ENCODE data around the gene CAPN12. TPM values are rescaled to one million over a fixed set of nuclear protein-coding genes. Genes with fewer than 3 reads are reported as not detected.
"Not testable (repeated sequence)": the region's sequence is repeated elsewhere in the genome, so short reads cannot be mapped to it uniquely, and the experiment has no call there.

CAPN12 gene, protein sequence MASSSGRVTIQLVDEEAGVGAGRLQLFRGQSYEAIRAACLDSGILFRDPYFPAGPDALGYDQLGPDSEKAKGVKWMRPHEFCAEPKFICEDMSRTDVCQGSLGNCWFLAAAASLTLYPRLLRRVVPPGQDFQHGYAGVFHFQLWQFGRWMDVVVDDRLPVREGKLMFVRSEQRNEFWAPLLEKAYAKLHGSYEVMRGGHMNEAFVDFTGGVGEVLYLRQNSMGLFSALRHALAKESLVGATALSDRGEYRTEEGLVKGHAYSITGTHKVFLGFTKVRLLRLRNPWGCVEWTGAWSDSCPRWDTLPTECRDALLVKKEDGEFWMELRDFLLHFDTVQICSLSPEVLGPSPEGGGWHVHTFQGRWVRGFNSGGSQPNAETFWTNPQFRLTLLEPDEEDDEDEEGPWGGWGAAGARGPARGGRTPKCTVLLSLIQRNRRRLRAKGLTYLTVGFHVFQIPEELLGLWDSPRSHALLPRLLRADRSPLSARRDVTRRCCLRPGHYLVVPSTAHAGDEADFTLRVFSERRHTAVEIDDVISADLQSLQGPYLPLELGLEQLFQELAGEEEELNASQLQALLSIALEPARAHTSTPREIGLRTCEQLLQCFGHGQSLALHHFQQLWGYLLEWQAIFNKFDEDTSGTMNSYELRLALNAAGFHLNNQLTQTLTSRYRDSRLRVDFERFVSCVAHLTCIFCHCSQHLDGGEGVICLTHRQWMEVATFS
- 1.8 TPM for total RNA-seq

DNA sequence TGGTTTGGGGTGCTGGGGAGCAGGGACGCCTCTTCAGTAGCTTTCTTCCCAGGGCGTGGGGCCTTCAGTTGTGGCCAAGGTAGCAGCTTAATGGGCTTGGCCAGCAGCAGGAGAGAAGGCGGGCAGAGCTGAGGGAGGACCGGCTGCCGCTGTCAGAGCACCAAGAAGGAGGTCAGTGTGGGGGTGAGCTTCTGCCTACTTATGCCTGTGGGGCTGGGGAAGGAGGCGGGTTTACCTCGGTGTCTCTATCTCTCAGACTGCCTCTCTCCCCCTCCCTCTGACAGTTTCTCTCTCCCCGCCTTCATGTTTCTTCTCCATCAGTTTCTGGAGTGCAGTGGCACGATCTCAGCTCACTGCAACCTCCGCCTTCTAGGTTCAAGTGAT, at the start of gene CAPN12:
Gene CAPN12 (minus strand): TSS at position 177 of the 384 bp plus-strand sequence. CDS start 309 bp downstream, outside the sequence.
- H3K27me3 ChIP-seq (ENCODE audit: insufficient read depth, low read length): no peaks in the 10 kb centered on the region
- peaks cover 9% of the 10 kb centered on the region for H3K4me1 ChIP-seq (ENCODE audit: insufficient read depth, low read length)
- no peak within 1 kb of the TSS for H3K4me3 ChIP-seq (ENCODE audit: low read length)
- no peaks in the 10 kb centered on the region for H3K9me3 ChIP-seq (ENCODE audit: low read depth, low read length)

DNA sequence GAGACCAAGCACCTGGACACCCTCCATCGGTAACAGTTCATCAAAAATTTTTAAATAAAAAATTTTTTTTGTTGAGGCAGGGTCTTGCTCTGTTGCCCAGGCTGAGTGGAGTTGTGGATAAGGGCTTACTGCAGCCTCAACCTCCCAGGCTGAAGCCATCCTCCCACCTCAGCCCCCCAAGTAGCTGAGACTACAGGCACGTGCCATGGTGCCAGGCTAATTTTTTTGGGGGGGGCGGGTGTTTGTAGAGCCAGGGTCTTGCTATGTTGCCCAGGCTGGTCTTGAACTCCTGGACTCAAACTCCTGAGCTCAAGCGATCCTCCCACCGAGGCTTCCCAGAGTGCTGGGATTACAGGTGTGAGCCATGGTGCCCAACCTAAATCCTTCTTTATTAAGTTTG, 49.4 kb upstream of the CAPN12 start:
- H3K9me3 ChIP-seq (ENCODE audit: low read depth, low read length): no peaks in the 10 kb centered on the region
- no peaks in the 10 kb centered on the region for H3K27me3 ChIP-seq (ENCODE audit: insufficient read depth, low read length)
- no peak overlapping the region for H3K4me3 ChIP-seq (ENCODE audit: low read length)
- peaks cover 6% of the 10 kb centered on the region for H3K4me1 ChIP-seq (ENCODE audit: insufficient read depth, low read length)

DNA sequence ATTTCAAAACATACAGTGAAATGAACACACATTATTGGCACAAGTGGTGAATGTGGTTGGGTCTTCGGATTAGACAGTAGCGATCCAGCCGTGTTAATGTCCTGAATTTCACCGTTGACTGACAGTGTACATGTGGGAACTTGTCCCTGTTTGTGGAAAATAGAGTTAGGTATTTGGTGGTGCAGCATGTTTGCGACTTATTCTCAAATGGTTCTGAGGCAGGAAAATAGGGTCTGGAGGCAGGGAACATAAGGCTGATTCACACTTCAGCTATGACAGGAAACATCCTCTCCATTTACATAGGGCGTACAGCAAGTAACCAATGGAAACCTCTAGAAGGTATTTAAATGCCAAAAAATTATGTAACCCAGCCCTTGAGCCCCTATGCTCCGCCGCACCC, 48.9 kb upstream of the CAPN12 start:
- H3K9me3 ChIP-seq (ENCODE audit: low read depth, low read length): no peaks in the 10 kb centered on the region
- H3K27me3 ChIP-seq (ENCODE audit: insufficient read depth, low read length): no peaks in the 10 kb centered on the region
- peaks cover 6% of the 10 kb centered on the region for H3K4me1 ChIP-seq (ENCODE audit: insufficient read depth, low read length)
- no peak overlapping the region for H3K4me3 ChIP-seq (ENCODE audit: low read length)

DNA sequence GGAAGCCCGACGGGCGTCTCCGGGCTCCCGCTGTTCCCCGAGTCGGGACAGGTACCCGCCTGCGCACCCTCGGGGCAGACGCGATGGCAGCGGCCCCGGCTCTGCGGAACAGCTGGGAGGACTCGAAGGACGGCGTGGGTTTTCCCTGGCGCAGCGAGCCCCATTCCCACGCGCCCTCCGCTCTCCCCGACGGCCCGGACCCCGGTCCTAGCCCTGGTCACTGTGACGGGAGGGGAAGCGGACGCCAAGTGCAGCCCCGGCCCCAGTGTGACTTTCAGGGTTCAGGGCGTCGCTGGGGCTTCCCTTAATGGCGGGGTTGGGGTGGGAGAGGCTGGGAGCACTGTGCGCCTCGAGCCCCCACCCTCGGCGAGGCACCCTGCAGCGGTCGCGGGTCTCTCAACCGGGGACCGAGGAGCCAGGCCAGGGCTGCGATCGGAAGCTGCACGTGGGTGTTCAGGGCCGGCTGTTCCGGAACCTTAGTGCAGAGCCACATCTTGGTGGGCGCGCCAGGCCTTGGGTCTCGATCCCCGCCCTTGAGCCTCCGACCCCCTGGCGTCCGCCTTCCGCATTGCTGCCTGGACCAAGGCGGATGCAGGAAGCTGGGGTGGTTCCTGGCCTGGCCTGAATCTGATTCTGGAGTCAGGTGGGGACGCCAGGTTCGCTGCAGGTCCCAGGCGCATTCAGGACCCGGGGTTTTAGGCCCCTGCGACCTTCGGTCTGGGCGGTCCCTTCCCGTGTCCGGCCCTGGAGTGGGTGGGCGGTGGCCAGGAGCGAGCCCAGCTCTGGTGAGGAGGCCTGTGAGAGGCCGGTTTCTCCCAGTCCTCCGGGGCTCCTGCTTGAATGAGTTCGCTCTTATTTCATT, 48.2 kb upstream of the CAPN12 start:
- Histone ChIP-seq H3K27me3 (ENCODE audit: insufficient read depth, low read length) (no peaks in the 10 kb centered on the region), H3K4me1 (ENCODE audit: insufficient read depth, low read length) (peaks cover 6% of the 10 kb centered on the region), H3K4me3 (ENCODE audit: low read length) (peak overlapping the region; percentile 16), H3K9me3 (ENCODE audit: low read depth, low read length) (no peaks in the 10 kb centered on the region)

DNA sequence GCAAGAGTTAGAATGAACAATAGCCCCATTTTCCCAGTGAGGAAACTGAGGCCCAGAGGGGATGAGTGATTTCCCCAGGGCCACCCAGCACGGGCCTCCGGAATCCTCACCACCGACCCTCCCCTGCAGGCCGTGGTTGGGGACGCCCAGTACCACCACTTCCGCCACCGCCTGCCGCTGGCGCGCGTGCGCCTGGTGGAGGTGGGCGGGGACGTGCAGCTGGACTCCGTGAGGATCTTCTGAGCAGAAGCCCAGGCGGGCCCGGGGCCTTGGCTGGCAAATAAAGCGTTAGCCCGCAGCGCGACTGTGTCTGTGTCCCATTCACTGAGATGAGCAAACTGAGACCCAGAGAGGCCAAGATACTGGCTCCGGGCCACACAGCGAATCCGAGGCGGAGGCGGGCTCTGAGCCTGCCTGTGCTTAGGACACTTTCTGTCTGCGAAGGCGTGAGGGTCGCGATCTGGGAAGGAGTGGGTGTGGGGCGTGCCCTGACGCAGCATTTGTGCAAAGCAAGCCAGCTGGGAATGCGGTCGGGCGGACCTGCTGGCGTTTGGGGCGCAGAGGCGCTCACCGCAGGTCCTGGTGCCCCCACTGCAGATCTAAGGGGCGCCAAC, 47.3 kb upstream of the CAPN12 start:
- H3K9me3 ChIP-seq (ENCODE audit: low read depth, low read length); H3K27me3 ChIP-seq (ENCODE audit: insufficient read depth, low read length); H3K4me3 ChIP-seq (ENCODE audit: low read length); H3K4me1 ChIP-seq (ENCODE audit: insufficient read depth, low read length): not testable (repeated sequence)

DNA sequence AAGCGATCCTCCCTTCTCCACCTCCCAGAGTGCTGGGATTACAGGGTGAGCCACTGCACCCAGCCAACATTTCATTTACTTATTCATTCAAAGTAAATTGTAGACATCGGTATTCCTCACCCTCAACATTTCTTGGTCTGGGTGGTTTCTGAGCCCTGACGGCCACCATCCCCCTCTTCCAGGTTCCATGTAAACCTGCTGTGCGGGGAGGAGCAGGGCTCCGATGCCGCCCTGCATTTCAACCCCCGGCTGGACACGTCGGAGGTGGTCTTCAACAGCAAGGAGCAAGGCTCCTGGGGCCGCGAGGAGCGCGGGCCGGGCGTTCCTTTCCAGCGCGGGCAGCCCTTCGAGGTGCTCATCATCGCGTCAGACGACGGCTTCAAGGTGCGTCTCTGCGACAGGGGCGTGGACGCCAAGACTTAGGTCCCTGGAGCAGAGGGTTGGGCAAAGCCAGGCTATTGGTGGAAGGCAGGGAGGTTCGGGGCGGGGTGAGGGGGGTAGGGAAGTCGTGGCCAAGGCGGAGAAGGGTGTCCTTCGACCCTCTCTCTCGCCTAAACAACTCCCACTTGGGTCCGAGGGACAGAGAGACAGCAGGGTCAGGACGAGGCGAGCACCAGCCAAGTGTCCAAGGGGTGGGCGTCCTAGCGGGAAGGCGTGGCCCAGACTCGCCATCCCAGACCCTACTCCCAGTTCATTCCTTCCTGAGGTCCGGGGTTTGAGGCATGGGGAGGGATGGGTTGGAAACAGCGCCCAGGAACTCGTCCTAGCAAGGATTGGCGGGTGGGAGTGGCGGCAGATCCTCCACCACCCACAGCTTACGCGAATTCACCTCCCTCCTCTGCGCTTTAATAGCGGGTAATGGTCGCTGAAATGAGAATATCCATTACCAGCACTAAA, 46.5 kb upstream of the CAPN12 start:
- H3K4me3 ChIP-seq (ENCODE audit: low read length); H3K4me1 ChIP-seq (ENCODE audit: insufficient read depth, low read length); H3K27me3 ChIP-seq (ENCODE audit: insufficient read depth, low read length); H3K9me3 ChIP-seq (ENCODE audit: low read depth, low read length): not testable (repeated sequence)

DNA sequence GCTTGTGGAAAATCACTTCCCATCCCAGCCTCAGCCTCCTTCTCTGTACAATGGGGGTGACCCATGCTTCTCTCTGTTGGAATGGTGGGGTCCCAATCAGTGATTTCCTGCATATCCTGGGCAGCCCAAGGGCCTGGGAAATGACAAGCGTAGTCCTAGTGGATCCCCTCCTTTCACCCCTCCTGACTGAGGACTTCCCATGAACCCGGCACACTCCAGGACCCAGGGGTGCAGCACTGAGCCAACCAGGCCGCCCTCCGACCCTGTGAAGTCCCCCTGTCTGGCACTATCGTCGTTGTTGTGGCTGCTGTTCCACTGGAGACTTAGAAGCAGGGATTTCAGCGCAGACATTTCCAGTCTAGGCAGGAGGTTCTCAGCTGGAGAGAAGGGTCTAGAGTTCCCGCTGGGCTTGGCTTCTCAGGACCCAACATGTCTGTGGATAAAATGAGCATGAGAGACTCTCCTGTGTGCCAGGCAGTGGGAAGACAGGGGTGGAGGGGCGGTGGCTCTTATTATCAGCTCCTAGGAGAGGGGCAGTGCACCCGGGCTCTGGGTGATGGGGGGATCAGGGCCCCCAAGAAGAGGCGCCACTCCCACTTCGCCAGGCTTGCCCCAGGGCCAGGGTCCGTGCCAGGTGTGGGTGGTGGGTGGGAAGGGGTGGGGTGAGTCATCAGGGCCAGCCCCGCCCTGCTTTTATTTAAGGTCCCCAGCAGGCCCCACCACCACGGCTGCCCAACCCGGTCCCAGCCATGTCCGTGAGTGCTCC, 44.4 kb upstream of the CAPN12 start, which contains the start of gene LGALS7B:
Gene LGALS7B (plus strand): TSS at position 723 of the 766 bp plus-strand sequence. CDS start 27 bp downstream, at position 750.
- Histone ChIP-seq H3K4me1 (ENCODE audit: insufficient read depth, low read length) (peaks cover 6% of the 10 kb centered on the region), H3K9me3 (ENCODE audit: low read depth, low read length) (no peaks in the 10 kb centered on the region), H3K4me3 (ENCODE audit: low read length) (no peak within 1 kb of the TSS), H3K27me3 (ENCODE audit: insufficient read depth, low read length) (no peaks in the 10 kb centered on the region)

DNA sequence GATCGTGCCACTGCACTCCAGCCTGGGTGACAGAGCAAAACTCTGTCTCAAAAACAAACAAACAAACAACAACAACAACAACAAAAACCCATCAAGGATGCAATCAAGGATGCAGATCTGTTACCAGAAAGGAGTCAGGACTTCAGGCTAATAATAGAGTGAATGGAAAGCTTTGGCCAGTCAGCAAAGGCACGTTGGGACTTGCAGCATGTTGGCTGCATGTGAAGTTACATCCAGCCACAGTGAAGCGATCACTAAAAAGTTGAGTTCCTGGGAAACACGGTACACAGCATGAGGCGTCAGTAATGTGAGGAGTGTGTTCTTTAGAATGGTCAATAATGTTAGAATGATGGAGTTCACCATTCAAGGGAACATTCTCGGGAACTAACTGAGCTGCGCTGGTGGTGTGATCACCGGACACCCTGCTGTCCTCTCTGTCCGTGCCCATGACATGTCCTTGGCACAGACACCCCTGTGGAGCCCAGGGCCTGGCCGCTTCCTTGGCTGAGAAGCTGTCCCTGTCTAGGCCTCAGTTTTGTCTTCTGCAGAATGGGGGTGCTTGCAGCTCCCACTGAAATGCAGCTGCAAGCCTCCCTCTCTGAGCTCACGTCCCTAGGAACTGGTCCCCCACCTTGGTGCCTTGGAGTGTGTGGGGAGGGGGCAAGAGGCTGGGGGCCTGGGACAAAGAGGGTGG, 42.4 kb upstream of the CAPN12 start:
- no peaks in the 10 kb centered on the region for H3K4me1 ChIP-seq (ENCODE audit: insufficient read depth, low read length)
- no peaks in the 10 kb centered on the region for H3K27me3 ChIP-seq (ENCODE audit: insufficient read depth, low read length)
- no peak overlapping the region for H3K4me3 ChIP-seq (ENCODE audit: low read length)

DNA sequence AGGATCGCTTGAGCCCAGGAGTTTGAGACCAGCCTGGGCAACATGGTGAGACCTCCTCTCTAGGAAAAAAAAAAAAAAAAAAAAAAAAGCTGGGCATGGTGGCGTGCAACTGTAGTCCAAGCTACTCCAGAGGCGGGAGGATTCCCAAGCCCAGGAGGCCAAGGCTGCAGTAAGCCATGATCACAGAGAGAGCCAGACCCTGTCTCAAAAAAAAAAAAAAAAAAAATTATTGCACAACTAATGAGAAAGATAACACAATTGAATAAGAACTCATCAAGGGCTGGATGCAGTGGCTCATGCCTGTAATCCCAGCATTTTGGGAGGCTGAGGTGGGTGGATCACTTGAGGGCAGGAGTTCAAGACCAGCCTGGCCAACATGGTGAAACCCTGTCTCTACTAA, 41.8 kb upstream of the CAPN12 start:
- not testable (repeated sequence) for H3K4me3 ChIP-seq (ENCODE audit: low read length); H3K4me1 ChIP-seq (ENCODE audit: insufficient read depth, low read length); H3K27me3 ChIP-seq (ENCODE audit: insufficient read depth, low read length); H3K9me3 ChIP-seq (ENCODE audit: low read depth, low read length)

More for the DNA sequence above, 42.4 kb upstream of the CAPN12 start:
- H3K9me3 ChIP-seq (ENCODE audit: low read depth, low read length): no peaks in the 10 kb centered on the region

DNA sequence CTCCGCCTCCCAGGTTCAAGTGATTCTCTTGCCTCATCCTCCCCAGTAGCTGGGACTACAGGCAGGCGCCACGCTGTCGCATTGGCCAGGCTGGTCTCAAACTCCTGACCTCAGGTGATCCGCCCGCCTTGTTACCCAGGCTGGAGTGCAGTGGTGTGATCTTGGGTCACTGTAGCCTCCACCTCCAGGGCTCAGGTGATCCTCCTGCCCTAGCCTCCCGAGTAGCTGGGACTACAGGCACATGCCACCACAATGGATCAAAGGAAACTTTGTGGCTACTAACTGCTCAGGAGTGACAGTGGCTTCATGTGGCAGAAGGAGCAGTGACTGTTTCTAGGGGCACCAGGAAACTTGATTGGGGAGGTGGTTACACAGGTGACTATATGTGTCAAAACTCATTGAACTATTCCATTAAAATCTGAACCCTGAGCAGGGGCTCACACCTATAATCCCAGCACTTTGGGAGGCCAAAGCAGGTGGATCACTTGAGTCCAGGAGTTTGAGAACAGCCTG, 41.0 kb upstream of the CAPN12 start:
- H3K27me3 ChIP-seq (ENCODE audit: insufficient read depth, low read length): no peaks in the 10 kb centered on the region
- no peaks in the 10 kb centered on the region for H3K4me1 ChIP-seq (ENCODE audit: insufficient read depth, low read length)
- no peak overlapping the region for H3K4me3 ChIP-seq (ENCODE audit: low read length)
- H3K9me3 ChIP-seq (ENCODE audit: low read depth, low read length): no peaks in the 10 kb centered on the region

DNA sequence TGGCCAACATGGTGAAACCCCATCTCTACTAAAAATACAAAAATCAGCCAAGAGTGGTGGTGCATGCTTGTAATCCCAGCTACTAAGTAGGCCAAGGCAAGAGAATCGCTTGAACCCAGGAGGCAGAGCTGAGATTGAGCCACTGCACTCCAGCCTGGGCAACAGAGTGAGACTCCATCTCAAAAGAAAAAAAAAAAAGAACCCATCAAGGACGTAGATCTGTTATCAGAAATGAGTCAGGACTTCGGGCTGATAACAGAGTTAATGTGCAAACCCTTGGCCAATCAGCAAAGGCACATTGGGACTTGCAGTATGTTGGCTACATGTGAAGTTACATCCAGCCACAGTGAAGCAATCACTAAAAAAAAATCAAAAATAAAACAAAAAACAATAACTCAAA, 40.0 kb upstream of the CAPN12 start:
- Histone ChIP-seq H3K4me3 (ENCODE audit: low read length) (no peak overlapping the region), H3K4me1 (ENCODE audit: insufficient read depth, low read length) (no peaks in the 10 kb centered on the region), H3K9me3 (ENCODE audit: low read depth, low read length) (no peaks in the 10 kb centered on the region), H3K27me3 (ENCODE audit: insufficient read depth, low read length) (no peaks in the 10 kb centered on the region)

DNA sequence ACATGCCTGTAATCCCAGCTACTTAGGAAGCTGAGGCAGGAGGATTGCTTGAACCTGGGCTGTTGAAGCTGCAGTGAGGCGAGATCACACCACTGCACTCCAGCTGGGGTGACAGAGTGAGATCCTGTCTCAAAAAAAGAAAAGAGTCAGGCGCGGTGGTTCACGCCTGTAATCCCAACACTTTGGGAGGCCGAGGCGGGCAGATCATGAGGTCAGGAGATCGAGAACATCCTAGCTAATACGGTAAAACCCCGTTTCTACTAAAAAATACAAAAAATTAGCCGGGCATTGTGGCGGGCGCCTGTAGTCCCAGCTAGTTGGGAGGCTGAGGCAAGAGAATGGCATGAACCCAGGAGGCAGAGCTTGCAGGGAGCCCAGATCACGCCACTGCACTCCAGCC, 37.9 kb upstream of the CAPN12 start:
- not testable (repeated sequence) for H3K27me3 ChIP-seq (ENCODE audit: insufficient read depth, low read length); H3K9me3 ChIP-seq (ENCODE audit: low read depth, low read length)

DNA sequence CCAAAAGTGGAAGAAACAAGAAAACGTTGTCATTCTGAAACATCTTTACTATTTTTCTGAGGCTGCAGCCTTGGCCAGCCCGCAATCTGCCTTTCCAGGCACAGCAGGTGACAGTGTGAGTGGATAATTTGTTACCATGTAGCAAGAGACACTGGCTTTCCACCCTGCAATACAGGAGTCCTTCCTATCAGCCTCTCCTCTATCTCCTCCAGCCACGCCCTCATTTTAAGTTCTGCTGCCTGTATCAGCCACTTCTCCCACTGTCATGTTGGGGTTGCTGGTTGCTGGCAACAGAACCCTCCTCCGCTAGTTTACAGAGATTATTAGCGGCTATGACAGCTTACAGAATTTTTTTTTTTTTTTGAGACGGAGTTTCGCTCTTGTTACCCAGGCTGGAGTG, 36.8 kb upstream of the CAPN12 start:
- H3K4me3 ChIP-seq (ENCODE audit: low read length): no peak overlapping the region
- no peaks in the 10 kb centered on the region for H3K27me3 ChIP-seq (ENCODE audit: insufficient read depth, low read length)
- no peaks in the 10 kb centered on the region for H3K9me3 ChIP-seq (ENCODE audit: low read depth, low read length)
- H3K4me1 ChIP-seq (ENCODE audit: insufficient read depth, low read length): no peaks in the 10 kb centered on the region

More for the DNA sequence above, 37.9 kb upstream of the CAPN12 start:
- H3K4me1 ChIP-seq (ENCODE audit: insufficient read depth, low read length); H3K4me3 ChIP-seq (ENCODE audit: low read length): not testable (repeated sequence)

Data from mononuclear cell (primary cell).